Left lobe of liver (tissue), 2 donors: ENCODE results near the gene RAPGEF5. TPM values are rescaled to one million over a fixed set of nuclear protein-coding genes. Genes with fewer than 3 reads are reported as not detected.
"Not testable (repeated sequence)": the region's sequence is repeated elsewhere in the genome, so short reads cannot be mapped to it uniquely, and the experiment has no call there.

ENCODE experiments used
- ATAC-seq: fragments of 200-7000 bp; cut with Tn5 transposase; one replicate; pipeline ENCODE4 v1.9.1; 2020; ENCODE audit warnings: mild to moderate bottlenecking, moderate library complexity
- DNase-seq: peaks from one replicate; pipeline ENCODE4 v3.0.0-alpha.2; 2020; ENCODE audit warnings: low spot score
- total RNA-seq: library from RNA; stranded (reverse); gene quantifications from one replicate; pipeline ENCODE4 v1.2.1, GENCODE V29; 2021
- donor health status: DM: no; HTN: no; CAD: no; lungs with moderate emphysema.
- donor health status: DM: no; HTN: yes; CAD: no.

RAPGEF5 gene
- total RNA-seq, 1 donor from 2014 or later, result 21.2 TPM

DNA sequence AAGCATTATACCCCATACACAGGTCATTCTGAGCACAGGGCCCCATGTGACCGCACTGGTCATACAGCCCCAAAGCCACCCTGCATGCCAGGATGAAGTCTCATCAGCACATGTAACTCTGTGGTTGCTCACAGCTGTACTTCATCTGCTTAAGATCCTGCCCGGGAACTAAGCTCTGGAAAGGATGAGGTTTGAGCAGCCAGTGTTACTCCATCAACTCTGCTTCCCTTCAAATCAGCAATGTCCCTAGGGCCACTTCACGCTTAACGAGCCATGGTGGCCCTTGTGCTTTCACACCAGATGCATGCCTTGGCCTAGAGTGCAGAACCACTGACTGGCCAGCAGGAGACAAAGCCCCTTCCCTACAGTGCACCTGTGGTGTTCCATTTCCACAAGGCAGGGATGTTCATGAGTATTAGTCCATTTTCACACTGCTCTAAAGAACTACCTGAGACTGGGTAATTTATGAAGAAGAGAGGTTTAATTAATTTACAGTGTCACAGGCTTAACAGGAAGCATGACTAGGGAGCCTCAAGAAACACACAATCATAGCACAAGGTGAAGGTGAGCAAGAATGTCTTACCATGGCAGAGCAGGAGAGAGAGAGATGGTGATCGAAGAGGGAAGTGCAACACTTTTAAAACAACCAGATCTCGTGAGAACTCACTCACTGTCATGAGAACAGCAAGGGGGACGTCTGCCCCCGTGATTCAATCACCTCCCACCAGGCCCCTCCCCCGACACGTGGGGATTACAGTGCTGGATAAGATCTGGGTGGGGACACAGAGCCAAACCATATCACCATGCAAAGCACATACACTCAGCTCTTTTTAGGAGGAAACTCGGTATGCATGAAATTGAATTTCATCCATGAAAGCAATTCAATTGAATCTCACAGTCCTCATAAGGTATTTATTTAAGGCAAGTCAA, 262.3 kb downstream of the RAPGEF5 start:
- DNase-seq (no peak), ATAC-seq (no peak)

DNA sequence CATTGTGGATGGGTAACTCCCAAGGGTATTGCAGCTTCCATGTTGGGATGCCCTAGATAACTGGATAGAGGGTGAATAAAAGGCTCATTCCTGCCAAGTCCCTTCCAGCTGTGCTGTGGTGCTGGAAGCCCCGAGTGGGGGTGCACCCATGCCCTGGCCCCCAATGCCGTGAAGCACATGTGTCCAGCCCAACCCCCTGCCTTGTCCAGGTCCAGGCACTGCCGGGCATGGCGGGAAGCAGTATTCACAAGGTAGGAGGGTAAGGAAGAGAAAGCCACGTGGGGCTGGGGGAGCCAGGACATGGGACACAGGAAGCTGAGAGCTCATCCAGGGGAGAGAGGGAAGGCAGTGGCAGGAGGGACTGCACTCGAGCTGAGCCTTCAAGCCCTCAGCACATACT, 263.0 kb downstream of the RAPGEF5 start:
- ATAC-seq (no peak), DNase-seq (no peak)

DNA sequence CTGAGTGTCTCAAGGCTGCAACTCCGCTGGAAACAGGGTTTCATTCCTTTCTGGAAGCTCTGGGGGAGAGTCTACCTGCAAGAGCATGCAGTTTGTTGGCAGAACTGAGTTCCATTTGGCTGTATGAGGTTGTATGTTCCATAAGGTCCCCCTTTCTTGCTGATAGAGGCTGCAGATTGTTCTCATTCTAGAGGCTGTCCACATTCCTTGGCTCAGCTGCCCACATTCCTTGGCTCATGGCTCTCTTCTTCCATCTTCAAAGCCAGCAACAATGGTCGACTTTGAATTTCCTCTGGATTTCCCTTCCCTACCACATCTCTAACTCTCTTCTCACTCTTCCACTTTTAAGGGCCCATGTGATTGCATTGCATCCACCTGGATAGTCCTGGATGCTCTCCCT, 264.0 kb downstream of the RAPGEF5 start:
- no peak for DNase-seq
- no peak for ATAC-seq

DNA sequence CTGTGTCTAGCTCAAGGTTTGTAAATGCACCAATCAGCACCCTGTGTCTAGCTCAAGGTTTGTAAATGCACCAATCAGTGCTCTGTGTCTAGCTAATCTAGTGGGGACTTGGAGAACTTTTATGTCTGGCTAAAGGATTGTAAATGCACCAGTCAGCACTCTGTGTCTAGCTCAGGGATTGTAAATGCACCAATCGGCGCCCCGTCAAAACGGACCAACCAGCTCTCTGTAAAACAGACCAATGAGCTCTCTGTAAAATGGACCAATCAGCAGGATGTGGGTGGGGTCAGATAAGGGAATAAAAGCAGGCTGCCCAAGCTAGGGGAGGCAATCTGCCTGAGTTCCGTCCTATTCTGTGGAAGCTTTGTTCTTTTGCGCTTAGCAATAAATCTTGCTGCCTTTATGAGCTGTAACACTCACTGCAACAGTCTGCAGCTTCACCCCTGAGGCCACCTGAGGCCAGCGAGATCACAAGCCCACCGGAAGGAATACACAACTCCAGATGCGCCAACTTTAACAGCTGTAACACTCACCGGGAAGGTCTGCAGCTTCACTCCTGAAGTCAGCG, 265.9 kb downstream of the RAPGEF5 start:
- not testable (repeated sequence) for ATAC-seq

DNA sequence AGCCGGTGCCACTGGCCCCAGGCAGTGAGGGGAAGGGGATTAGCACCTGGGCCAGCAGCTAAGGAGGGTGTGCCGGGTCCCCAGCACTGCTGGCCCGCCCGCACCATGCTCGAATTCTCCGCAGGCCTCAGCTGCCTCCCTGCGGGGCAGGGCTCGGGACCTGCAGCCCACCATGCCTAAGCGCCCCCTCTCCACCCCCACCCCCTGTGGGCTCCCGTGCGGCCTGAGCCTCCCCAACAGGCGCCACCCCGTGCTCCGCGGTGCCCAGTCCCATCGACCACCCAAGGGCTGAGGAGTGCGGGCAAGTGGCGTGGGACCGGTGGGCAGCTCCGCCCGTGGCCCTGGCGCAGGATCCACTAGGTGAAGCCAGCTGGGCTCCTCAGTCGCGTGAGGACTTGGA, 266.4 kb downstream of the RAPGEF5 start:
- ATAC-seq, result no peak

More for the DNA sequence above, 265.9 kb downstream of the RAPGEF5 start:
- not testable (repeated sequence) for DNase-seq

DNA sequence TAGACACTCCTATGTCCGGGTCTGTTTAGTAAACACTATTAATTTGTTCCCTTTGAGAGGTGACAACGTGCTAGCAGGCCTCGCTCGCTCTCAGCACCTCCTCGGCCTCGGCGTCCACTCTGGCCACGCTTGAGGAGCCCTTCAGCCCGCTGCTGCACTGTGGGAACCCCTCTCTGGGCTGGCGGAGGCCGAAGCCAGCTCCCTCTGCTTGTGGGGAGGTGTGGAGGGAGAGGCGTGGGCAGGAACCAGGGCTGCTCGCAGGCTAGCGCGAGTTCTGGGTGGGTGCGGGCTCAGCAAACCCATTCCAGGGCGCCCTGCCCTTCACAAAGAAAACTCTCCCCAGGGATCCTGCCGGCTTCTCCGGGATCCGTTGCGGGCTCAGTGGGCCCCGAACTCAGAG, 266.8 kb downstream of the RAPGEF5 start:
- no peak for DNase-seq
- ATAC-seq, result no peak

More for the DNA sequence above, 266.4 kb downstream of the RAPGEF5 start:
- no peak for DNase-seq

DNA sequence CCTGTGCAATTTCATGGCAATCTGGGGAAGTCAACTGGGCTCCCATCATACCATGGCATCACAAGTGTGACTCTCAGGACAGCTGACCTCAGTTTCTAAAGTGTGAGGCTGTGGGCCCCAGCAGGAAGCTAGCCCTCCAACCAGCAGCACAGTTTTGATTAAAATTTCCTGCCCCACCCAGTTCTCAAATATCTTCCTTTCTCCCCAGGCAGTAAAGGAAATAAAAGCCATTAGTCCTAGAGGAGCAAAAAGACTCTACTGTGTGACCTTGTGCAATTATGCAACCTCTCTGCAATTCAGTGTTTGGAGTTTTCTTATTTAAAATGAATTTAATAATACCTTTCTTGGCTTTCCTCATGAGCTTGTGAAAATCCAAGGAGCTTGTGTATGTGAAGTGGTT, 268.1 kb downstream of the RAPGEF5 start:
- ATAC-seq (no peak), DNase-seq (no peak)

DNA sequence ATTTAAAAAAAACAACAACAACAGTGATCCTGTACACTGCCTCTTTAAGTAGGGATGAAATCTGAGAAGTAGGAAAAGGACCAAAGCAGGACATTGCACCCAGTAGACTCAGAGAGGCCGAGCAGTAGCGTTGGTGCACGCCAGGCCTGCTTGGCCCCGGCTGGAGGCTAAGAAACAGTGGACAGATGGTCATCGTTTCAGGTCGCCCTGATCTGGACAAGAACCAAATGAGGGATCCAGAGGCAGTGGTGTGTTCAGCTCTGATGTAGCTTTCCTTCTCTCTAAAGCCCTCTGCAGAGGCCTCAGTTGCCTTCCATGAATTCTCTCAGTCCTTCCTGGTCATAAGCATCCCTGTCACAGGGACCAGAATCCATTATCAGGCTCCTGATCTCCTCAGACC, 269.1 kb downstream of the RAPGEF5 start:
- DNase-seq, result no peak
- ATAC-seq, result no peak

DNA sequence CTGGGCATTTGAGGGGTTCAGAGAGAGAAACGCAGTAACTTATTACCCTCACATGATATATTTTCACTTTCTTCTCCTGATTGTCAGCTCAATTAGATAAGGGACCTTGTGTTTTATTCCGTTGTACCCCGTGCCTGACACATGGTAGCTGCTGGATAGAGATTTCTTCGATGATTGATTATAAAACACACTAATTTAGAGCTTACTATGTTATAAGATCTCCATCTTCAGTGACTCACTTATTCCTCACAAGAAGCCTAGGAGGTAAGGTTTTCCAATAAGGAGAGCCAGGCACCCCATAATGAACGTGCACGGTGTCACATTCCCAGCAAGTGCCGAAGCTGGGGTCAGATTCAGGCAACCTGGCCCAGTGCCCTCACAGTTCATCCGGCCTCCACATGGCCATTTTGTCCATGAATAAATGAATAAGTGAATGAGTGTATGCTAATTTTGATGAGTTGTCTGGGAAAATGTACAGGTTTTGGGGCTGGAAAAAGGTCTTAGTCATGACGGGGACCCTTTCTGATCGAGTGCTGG, 273.2 kb downstream of the RAPGEF5 start:
- peak; percentile 50 for DNase-seq
- ATAC-seq, result peak; percentile 5

DNA sequence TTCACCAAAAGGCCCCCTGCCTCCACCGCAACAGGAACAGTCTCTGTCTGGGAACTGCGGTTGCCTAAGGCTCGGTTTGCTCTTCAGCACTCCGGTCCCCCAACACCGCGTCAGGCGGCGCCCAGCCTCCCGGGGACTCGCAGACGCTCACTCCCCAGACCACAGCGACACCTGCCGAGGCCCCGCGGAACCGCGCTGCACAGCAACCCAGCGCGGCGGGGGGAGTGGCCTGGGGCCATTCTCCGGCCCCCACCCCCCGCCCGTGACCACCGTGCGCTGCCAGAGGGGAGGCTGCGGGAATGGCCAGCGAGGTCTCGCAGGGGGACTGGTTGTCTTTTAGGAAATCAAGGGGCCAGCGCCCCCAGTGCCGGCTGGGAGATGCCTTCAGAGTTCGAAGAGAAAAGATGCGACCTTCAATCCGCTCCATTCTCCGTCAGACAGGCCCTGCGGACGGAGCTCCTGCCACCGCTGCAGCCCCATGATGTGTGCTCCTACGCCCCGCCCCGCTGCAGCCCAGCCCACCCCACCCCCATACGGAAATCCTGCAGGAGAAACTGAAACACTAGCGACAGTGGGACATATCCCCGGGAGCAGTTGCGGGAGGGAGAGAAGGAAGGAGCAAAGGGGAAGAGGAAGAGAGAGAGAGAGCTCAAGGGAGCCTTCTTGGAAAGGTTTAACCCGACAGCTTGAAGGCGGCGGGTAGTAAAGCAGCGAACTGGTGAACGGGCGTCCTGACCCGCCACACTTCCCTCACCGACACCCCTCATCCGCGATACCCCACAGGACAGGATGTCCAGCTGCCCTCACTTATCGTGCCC, 273.9 kb downstream of the RAPGEF5 start:
- ATAC-seq, result peak; percentile 97
- peak; percentile 87 for DNase-seq

DNA sequence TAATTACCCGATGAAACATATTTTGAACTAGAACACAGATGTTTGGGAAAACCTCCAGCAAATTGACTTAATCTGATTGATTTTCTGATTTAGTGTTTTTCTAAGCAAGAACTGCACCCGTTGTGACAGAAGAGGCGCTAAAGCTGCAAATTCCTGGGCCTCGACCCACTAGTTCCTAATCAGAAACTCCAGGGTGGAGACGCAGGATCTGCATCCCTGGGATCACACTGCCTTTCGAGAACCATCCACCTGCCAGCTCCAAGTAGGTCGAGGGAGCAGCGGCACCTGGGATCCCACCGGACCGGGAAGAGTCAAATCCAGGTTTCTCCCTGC, 274.4 kb downstream of the RAPGEF5 start:
- no peak for DNase-seq
- peak; percentile 55 for ATAC-seq

DNA sequence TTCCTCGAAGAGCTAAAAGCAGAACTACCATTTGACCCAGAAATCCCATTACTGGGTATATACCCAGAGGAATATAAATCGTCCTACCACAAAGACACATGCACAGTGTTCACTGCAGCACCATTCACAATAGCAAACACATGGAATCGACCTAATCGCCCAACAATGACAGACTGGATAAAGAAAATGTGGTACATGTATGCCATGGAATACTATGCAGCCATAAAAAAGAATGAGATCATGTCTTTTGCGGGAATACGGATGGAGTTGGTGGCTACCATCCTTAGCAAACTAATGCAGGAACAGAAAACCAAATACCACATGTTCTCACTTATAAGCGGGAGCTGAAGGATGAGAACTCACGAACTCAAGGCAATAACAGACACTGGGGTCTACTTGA, 276.7 kb downstream of the RAPGEF5 start:
- not testable (repeated sequence) for DNase-seq, ATAC-seq

DNA sequence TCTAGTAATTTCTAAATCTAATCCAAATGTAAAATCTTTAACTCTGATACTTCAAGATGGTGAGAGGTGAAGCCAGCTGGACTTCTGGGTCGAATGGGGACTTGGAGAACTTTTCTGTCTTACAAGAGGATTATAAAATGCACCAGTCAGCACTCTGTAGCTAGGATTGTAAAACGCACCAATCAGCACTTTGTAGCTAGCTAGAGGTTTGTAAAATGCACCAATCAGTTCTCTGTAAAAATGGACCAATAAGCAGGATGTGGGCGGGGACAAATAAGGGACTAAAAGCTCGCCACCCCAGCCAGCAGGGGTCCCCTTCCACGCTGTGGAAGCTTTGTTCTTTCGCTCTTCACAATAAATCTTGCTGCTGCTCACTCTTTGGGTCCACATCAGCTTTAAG, 278.1 kb downstream of the RAPGEF5 start:
- DNase-seq, result not testable (repeated sequence)

DNA sequence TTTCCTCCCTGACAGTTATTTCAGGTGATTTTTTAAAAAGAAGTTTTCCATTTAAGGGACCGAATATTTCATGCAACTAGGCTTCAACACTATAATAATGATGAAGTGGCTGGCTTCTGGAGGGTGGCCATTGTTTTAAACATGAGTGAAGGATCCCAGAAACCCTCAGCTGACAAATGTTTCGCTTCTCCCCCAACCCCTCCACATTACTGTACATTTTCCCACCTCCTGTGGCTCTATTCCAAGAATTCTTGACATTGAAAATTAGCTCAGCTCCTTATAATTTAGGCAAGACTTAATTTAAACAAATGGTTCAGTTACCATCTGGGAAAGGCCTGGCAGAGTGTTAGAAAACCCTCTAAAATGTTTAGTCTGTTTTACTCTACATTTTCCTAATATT, 281.4 kb downstream of the RAPGEF5 start:
- DNase-seq, result no peak
- no peak for ATAC-seq

More for the DNA sequence above, 278.1 kb downstream of the RAPGEF5 start:
- not testable (repeated sequence) for ATAC-seq

DNA sequence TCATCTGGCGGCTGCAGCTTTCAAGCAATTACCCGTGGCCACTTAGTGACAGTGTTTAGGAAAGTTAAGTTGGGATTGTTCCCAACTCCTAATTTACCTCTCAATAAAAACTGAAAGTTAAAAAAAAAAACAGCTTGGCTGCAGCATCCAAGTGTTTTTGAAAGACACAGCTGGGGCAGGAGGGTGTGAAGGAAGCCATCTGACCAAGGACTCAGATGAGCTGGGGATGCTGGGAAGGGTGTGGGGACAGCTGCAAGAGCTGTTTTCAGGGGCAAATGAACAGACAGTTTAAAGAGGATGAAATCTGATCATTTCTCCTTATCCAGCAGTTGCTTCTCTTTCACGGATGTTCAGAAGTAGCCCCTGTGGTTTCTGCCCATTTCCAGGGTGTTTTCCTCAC, 282.1 kb downstream of the RAPGEF5 start:
- DNase-seq (no peak), ATAC-seq (no peak)

Other genes with a start within 250 kb of the RAPGEF5 start
- gene STEAP1B, start 143.0 kb upstream of the RAPGEF5 start, total RNA-seq, result not detected